Endometrial microvascular endothelial cells (primary cell): ENCODE results near the gene SYCN. TPM values are rescaled to one million over a fixed set of nuclear protein-coding genes. Genes with fewer than 3 reads are reported as not detected.

Experiments
- in situ Hi-C: cut with HindIII; loops from 2 replicates; pipeline ENCODE4 v1.10.0; 2017; ENCODE audit warnings: low sequenced_read_pairs, low pct_unique_long_range_greater_than_20kb; ENCODE audit errors: inconsistent ontology term
- total RNA-seq: library from RNA; depleted of rRNA; stranded (reverse); fragments of >200 nt; gene quantifications from one replicate; pipeline ENCODE4 v1.2.3, GENCODE V29; 2015; ENCODE audit errors: inconsistent ontology term

Gene SYCN
- total RNA-seq, 1 donor from 2014 or later: not detected

DNA sequence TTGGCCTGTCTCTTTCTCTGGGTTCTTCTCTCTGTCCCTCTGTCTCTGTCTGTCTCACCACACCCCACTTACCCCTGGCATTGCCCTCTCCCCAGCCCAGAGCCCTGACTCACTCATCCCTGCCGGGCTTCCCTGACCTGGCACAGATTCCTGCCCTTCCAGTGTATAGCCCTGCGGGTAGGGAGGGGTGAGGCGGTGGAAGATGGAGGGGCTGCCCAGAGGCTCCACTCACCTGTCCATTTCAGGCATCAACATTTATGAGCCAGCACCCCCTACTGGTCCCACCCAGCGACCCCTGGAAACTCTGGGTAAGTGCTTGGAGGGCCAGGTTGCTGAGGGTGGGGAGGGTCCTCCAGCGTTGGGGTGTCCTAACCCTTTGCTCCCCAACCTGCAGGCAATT, 6.3 kb downstream of the SYCN start:
- in situ Hi-C loops: no loop called here

- in situ Hi-C loops: no loop called here
Observed at GRCh38 chr19:39196860-39197562, 7.1 kb downstream of the SYCN start, which contains the start of gene NCCRP1. TSS of gene NCCRP1 (plus strand) at chr19:39196964. CDS start at chr19:39196983, 19 bp downstream.

- in situ Hi-C loops: no loop called here
Observed at GRCh38 chr19:39196320-39196719, 7.7 kb downstream of the SYCN start.

DNA sequence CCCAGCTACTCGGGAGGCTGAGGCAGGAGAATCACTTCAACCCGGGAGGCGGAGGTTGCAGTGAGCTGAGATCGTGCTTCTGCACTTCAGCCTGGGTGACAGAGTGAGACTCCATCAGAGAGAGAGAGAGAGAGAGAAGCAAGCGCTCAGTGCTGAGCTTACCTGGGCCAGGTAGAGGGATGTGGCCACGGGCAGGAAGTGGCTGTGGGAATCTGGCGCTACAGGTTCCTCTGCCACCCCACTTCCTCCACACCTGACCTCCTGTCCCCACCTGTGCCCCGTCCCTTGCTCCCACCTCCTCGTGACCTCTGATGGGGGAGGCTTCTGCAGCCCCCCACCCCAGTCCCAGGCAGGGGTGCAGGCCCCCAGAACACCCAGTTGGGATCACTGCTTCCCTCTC, 8.3 kb downstream of the SYCN start:
- in situ Hi-C loops: no loop called here

DNA sequence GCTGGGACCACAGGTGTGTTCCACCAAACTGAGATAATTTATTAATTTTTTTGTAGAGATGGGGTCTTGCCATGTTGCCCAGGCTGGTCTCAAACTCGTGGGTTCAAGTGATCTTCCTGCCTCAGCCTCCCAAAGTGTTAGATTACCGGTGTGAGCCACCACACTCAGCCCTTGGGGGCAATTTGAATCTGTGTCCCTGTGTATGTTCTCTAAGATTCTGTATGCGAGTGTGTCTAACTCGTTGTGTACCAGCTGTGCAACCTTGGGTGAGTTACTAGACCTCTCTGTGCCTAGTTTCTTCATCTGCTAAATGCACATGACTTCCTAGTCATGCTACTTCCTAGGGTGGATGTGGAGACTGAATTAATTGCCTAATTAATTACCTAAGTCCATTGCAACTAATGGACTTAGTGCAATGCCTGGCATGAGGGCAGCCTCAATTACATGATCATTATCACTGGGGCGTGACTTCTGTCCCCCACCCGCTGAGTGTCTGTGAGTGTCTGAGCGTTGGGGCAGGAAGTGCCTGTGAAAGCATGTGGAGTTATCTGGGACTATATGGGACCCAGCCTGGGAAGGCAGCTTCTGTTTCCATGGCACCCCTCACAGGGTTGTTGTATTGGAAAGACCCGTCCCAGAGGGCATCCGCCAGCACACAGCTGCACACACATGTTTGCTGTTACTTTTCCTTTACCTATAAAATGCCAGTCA, 9.1 kb downstream of the SYCN start:
- in situ Hi-C loops: no loop called here

GRCh38 chr19:39193803-39194202, 10.3 kb downstream of the SYCN start:
- in situ Hi-C loops: no loop called here

GRCh38 chr19:39192846-39193245, 11.2 kb downstream of the SYCN start:
- in situ Hi-C loops: no loop called here

GRCh38 chr19:39190768-39191167, 13.3 kb downstream of the SYCN start:
- in situ Hi-C loops: no loop called here

GRCh38 chr19:39188960-39189359, 15.1 kb downstream of the SYCN start:
- in situ Hi-C loops: no loop called here

DNA sequence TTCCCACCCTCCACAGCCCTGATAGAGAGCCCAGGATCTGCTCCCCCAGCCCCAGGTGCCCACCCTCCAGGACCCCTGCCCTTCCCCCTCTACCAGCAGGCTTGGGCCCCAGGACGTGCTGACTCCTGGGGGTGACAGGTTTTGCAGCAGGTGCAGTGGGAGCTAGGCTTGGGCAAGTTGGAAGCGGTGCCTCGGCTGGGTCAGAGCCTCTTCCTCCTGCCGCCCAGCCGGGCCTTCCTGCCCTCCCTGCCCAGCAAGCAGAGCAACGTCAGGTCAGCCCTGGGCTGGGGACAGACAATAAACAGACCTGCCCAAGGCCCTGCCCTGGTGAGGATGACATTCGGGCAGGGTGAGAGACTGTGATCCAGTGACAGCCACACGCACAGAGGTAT, 16.5 kb downstream of the SYCN start:
- in situ Hi-C loops: no loop called here

GRCh38 chr19:39186391-39186790, 17.7 kb downstream of the SYCN start:
- in situ Hi-C loops: no loop called here

- in situ Hi-C loops: no loop called here
Observed at GRCh38 chr19:39183104-39183503, 21.0 kb downstream of the SYCN start.

DNA sequence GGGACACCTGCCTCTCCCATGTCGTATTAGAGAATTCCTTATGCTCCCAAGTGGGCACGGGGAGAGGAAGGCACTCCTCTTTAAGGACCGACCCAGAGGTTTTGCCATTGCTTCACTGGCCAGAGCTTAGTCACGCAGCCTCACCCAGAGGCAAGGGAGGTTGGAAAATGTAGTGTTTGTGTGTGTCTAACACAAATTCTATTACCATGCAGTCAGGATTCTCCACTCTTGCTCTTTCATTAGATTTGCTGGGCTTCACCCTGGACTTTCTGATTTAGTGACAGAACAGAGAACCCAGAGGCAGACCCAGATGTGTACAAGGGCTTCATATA, 21.9 kb downstream of the SYCN start:
- in situ Hi-C loops: no loop called here

GRCh38 chr19:39181500-39182173, 22.4 kb downstream of the SYCN start:
- in situ Hi-C loops: no loop called here

GRCh38 chr19:39180749-39181148, 23.3 kb downstream of the SYCN start:
- in situ Hi-C loops: no loop called here

DNA sequence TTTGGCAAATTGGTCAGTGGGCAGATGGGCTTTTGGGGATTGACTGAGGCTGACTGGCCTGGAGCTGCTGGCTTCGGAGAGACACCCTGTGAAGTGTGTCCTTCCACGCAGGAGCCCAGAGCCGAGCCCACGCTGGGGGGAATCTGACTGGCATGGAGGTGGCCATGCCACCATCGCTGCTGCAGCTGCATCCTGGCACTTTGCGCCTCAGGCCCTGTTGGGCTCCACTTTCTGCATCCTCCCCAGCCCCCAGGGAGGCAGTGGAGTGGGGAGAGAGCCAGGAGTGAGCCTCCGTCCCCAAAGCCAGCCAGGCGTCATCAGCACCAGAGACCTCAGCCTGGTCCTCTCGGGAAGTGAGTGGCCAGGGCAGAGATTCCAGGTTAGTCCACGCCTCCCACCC, 24.3 kb downstream of the SYCN start:
- in situ Hi-C loops: no loop called here

DNA sequence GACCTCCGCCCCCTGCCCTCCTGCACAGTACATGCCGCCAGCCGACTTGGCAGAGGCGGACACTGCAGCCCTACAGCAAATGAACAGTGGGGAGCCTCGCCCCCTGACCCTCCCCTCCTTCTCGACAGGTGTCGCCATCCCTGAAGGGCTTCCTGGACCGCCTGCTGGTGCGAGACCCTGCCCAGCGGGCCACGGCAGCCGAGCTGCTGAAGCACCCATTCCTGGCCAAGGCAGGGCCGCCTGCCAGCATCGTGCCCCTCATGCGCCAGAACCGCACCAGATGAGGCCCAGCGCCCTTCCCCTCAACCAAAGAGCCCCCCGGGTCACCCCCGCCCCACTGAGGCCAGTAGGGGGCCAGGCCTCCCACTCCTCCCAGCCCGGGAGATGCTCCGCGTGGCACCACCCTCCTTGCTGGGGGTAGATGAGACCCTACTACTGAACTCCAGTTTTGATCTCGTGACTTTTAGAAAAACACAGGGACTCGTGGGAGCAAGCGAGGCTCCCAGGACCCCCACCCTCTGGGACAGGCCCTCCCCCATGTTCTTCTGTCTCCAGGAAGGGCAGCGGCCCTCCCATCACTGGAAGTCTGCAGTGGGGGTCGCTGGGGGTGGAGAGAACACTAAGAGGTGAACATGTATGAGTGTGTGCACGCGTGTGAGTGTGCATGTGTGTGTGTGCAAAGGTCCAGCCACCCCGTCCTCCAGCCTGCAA, 25.6 kb downstream of the SYCN start:
- in situ Hi-C loops: no loop called here

GRCh38 chr19:39177736-39178135, 26.3 kb downstream of the SYCN start:
- in situ Hi-C loops: no loop called here

GRCh38 chr19:39177110-39177699, 26.9 kb downstream of the SYCN start:
- in situ Hi-C loops: no loop called here
